ENCODE measurements around the gene DUS1L. TPM values are rescaled to one million over a fixed set of nuclear protein-coding genes. Genes with fewer than 3 reads are reported as not detected.
A peak's percentile ranks its signal among the peaks of the same experiment; 100 is the strongest.

DUS1L gene
- total RNA-seq = 100 to 1,000 TPM; 125 to 196 TPM

DNA sequence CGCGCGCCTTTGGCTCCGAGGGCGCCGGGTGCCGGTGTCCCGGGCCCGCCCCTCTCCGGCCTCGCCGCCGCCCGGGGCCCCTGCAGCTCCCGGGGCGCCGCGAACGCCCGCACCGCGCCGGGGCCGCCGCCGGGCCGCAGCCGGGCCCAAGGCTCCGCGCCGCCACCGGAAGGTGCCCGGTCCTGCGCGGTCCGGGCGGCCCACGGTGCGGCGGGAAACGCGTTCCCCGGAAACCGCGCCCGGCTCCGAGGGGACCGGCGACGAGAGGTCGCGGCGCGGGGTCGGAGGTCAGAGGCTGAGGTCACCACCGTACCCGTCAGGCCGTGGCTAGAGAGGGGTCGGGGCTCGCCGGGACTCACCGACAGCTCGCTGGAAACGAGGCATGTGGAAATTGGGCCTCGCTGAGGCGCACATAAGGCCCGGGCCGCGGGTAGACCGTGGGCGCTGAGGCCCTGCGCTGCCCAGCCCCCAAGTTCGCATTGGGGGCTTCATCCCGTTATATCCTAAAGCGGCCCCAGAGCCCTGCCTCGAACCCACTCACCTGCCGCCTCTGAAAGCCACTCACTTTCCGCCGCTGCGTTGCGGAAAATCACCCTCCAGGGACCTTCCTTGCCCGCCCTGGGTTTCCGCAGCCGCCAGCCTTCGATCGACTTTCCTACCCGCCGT, at the start of gene DUS1L:
Gene DUS1L (minus strand): TSS at position 167 of the 666 bp plus-strand sequence. CDS start 745 bp downstream, outside the sequence.
- H3K4me1 Mint-ChIP-seq (ENCODE audit: low read depth in 2 of 2) = peaks cover 0 to 6% of the 10 kb centered on the region in 2 donors

DNA sequence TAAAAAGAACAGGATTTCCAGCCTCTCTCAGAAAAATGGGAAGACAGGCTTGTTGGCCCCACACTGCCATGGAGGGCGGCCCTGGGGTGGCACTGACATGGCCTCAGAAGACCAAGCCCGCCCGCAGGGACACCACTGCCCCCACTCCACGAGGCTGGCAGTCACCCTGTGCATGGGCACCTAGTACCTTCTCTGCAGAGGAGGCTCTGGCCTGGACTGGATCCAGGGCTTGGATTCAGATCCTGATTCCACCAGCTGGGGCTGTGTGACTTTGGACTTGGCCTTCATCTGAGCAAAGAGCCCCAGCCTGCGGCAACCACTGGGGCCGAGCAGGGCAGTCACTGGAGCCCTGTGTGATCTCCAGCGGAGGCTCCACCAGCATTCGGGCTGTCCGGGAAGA, 49.3 kb upstream of the DUS1L start:
- Mint-ChIP-seq H3K9me3 (no peaks in the 10 kb centered on the region), H3K27me3 (no peaks in the 10 kb centered on the region), H3K36me3 (no peaks in the 10 kb centered on the region), H3K4me1 (ENCODE audit: low read depth in 2 of 2) (no peaks in the 10 kb centered on the region), H3K4me3 (no peak overlapping the region), H3K27ac (no peak overlapping the region)
- DNase-seq (ENCODE audit: low spot score) (peak; percentile 41), ATAC-seq (no peak)

More for the DNA sequence above, at the start of gene DUS1L:
- Mint-ChIP-seq H3K27ac (peak within 1 kb of the TSS; percentile 75 to 89), H3K36me3 (no peaks in the 10 kb centered on the region), H3K27me3 (no peaks in the 10 kb centered on the region), H3K9me3 (no peaks in the 10 kb centered on the region), H3K4me3 (peak within 1 kb of the TSS; percentile 82)
- DNase-seq (ENCODE audit: low spot score) (peak; percentile 81), ATAC-seq (peak; percentile 93 to 94)

GRCh38 chr17:82114447-82114846, 48.8 kb upstream of the DUS1L start:
- Mint-ChIP-seq H3K4me3 (no peak overlapping the region), H3K27ac (no peak overlapping the region), H3K4me1 (ENCODE audit: low read depth in 2 of 2) (no peaks in the 10 kb centered on the region), H3K9me3 (no peaks in the 10 kb centered on the region), H3K27me3 (no peaks in the 10 kb centered on the region), H3K36me3 (no peaks in the 10 kb centered on the region)
- ATAC-seq = no peak
- DNase-seq (ENCODE audit: low spot score) = peak; percentile 12

- Mint-ChIP-seq H3K36me3 (no peaks in the 10 kb centered on the region), H3K27me3 (no peaks in the 10 kb centered on the region), H3K4me3 (no peak overlapping the region), H3K27ac (no peak overlapping the region), H3K9me3 (no peaks in the 10 kb centered on the region), H3K4me1 (ENCODE audit: low read depth in 2 of 2) (no peaks in the 10 kb centered on the region)
- ATAC-seq (no peak), DNase-seq (ENCODE audit: low spot score) (peak; percentile 26)
Observed at GRCh38 chr17:82113941-82114340, 48.3 kb upstream of the DUS1L start.

DNA sequence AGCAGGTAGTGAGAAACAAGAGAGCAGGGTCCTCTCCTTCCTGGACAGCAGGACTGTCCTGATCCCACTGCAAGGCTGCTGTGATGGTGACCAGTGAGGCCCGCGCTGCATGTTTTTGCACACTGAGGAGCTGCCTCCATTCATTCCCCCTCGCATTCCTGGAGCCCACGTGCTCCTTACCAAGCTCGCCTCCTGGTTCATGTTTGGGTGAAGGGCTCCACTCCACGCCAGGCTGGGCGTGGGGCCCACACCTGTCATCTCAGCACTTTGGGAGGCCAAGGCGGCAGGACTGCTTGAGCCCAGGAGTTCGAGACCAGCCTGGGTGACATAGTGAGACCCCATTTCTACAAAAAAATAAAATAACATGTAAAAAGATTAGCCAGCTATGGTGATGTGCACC, 47.8 kb upstream of the DUS1L start:
- Mint-ChIP-seq H3K4me3 (no peak overlapping the region), H3K9me3 (no peaks in the 10 kb centered on the region), H3K36me3 (no peaks in the 10 kb centered on the region), H3K4me1 (ENCODE audit: low read depth in 2 of 2) (no peaks in the 10 kb centered on the region), H3K27me3 (no peaks in the 10 kb centered on the region), H3K27ac (no peak overlapping the region)
- DNase-seq (ENCODE audit: low spot score) (peak; percentile 15), ATAC-seq (no peak)

- H3K4me1 Mint-ChIP-seq (ENCODE audit: low read depth in 2 of 2) = no peaks in the 10 kb centered on the region
- H3K27ac Mint-ChIP-seq = no peak overlapping the region
- ATAC-seq (no peak), DNase-seq (ENCODE audit: low spot score) (peak; percentile 52)
- no peak overlapping the region for H3K4me3 Mint-ChIP-seq
- no peaks in the 10 kb centered on the region for H3K27me3 Mint-ChIP-seq
- no peaks in the 10 kb centered on the region for H3K9me3 Mint-ChIP-seq
- H3K36me3 Mint-ChIP-seq = no peaks in the 10 kb centered on the region
Observed at GRCh38 chr17:82112914-82113311, 47.3 kb upstream of the DUS1L start.

DNA sequence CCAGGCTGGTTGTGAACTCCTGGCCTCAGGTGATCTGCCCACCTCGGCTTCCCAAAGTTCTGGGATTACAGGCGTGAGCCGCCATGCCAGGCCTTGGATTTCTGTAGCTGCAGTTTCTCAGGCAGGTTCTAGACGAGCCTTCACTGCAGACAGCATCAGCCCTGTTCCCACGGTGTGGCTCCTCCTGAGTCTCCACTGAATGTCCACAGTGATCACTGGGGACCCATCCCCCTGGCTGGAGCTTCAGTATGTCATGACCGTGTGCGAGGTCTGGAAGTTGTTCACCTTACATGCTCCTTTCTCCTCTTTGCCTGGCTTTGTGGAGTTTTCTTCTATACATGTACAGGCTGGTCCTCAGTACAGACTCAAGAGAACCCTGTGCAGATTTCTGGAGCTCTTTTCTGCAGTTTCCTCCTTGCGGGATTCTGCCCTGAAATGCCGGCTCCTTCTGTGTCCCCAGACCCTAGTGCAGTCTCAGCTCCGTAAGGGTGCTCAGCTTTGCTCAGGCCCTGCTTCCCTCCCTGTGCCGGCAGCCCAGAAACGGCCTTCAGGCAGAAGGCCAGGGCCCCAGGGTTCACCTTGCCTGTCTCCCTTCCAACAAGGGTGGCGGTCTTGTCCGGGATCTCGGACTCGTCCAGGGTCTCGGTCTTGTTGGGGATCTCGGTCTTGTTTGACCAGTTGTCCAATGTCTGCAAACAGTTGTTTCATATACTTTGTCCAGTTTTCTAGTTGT, 46.7 kb upstream of the DUS1L start:
- DNase-seq (ENCODE audit: low spot score) (peak; percentile 20), ATAC-seq (no peak)
- H3K27ac Mint-ChIP-seq = peak overlapping the region in 1 of 2 donors; percentile 31
- H3K4me1 Mint-ChIP-seq (ENCODE audit: low read depth in 2 of 2) = no peaks in the 10 kb centered on the region
- no peak overlapping the region for H3K4me3 Mint-ChIP-seq
- H3K9me3 Mint-ChIP-seq = no peaks in the 10 kb centered on the region
- no peaks in the 10 kb centered on the region for H3K36me3 Mint-ChIP-seq
- H3K27me3 Mint-ChIP-seq = no peaks in the 10 kb centered on the region

DNA sequence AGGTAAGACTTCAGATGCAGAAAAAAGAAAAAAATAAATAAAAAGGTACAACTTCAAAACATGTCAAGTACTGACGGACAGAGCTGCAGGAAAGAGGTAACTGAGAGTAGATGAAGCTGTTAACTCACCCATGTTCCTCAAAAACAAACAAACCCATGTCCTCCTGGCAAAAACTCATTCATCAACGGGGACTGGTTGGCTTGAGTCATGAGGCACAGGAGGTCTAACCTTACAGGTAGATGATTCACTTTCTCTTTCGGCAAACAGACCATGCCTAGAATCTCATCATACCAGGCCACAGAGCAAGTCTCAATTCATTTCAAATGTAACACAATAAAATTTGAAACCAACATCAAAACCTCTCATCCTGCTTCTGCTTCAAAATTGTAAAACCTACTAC, 44.7 kb upstream of the DUS1L start:
- Mint-ChIP-seq H3K36me3 (no peaks in the 10 kb centered on the region), H3K27ac (no peak overlapping the region), H3K9me3 (no peaks in the 10 kb centered on the region), H3K4me1 (ENCODE audit: low read depth in 2 of 2) (peaks cover 8 to 10% of the 10 kb centered on the region in 2 donors), H3K4me3 (no peak overlapping the region), H3K27me3 (no peaks in the 10 kb centered on the region)
- peak; percentile 12 for DNase-seq (ENCODE audit: low spot score)
- ATAC-seq = no peak

DNA sequence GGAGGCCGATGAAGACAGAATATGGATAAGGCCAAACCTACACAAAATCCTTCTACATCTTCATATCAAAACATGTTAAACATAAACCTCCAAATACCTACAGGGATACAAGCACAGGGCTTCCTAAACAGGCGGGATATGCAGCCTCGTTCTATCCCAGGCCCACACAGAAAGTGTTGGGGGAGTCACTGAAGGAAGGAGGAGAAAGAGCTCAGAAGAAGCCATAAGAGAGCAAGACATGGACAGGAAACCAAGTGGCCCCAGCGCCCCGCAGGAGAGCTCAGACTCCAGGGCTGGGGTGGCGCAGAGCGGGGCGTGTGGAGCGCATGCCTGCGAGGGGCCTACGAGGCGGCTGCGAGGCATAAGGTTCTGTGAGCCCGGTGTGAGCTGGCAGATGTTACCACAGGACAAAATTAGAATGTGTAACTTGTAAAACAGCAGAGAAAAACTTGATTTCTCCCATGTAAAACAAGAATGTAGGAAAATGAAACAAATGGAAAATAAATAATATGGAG, 43.4 kb upstream of the DUS1L start:
- ATAC-seq (no peak), DNase-seq (ENCODE audit: low spot score) (peak; percentile 25)
- no peak overlapping the region for H3K27ac Mint-ChIP-seq
- no peak overlapping the region for H3K4me3 Mint-ChIP-seq
- H3K36me3 Mint-ChIP-seq = no peaks in the 10 kb centered on the region
- no peaks in the 10 kb centered on the region for H3K9me3 Mint-ChIP-seq
- H3K4me1 Mint-ChIP-seq (ENCODE audit: low read depth in 2 of 2) = peaks cover 8 to 10% of the 10 kb centered on the region in 2 donors
- no peaks in the 10 kb centered on the region for H3K27me3 Mint-ChIP-seq

DNA sequence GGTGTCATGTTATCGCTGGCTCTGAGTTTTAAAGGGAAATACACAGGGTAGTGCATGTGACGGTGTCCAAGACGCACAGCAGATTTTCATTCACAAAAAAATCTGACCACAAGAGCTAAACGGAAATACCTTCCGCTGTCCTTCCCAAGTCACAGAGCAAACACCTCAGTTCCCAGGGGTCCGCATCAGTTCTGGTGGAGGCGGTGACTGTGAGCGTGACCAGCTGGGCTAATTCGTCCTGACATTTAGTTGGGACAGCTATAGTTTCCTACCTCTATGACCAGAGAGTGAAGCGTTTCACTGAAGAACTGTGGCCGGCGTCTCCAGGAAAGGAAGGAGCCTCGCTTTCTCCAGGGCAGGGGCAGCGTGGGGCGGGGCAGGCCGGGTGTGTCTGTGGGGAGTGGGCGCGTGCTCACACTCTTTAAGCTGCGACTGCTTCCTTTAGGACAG, 42.9 kb upstream of the DUS1L start:
- Mint-ChIP-seq H3K9me3 (no peaks in the 10 kb centered on the region), H3K27ac (no peak overlapping the region), H3K27me3 (no peaks in the 10 kb centered on the region), H3K4me3 (no peak overlapping the region), H3K4me1 (ENCODE audit: low read depth in 2 of 2) (peaks cover 8 to 10% of the 10 kb centered on the region in 2 donors), H3K36me3 (no peaks in the 10 kb centered on the region)
- DNase-seq (ENCODE audit: low spot score) (peak; percentile 44), ATAC-seq (no peak)

- H3K27ac Mint-ChIP-seq = no peak overlapping the region
- no peaks in the 10 kb centered on the region for H3K9me3 Mint-ChIP-seq
- no peak for ATAC-seq
- DNase-seq (ENCODE audit: low spot score) = peak; percentile 57
- H3K4me1 Mint-ChIP-seq (ENCODE audit: low read depth in 2 of 2) = peaks cover 8 to 10% of the 10 kb centered on the region in 2 donors
- no peaks in the 10 kb centered on the region for H3K27me3 Mint-ChIP-seq
- no peak overlapping the region for H3K4me3 Mint-ChIP-seq
- H3K36me3 Mint-ChIP-seq = no peaks in the 10 kb centered on the region
Observed at GRCh38 chr17:82108038-82108437, 42.4 kb upstream of the DUS1L start.

DNA sequence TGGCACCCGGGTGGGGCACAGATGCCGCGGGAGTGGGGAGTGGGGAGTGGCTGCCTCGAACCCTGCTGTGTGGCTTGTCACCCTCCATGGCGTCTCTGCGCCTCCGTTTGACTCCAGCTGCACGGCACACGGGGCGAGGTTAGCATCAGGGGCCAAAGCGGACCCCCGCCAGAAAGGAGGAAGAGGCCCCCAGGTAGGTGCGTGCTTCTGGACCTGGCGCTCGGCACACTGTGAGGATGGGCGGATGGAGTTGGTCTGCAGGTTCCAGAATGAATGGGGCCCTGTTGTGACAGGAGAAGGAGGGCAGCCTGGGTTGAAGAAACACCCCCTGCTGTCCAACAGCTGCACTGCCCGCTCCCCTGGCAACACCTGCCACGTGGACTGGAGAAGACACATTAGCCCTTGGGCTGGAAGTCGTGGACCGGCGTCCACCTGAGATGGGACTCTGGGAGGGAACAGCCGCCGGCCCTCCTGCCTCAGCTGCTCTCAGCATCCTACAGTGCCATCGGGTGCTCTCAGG, 41.8 kb upstream of the DUS1L start:
- Mint-ChIP-seq H3K36me3 (no peaks in the 10 kb centered on the region), H3K27ac (peak overlapping the region in 1 of 2 donors; percentile 95), H3K4me1 (ENCODE audit: low read depth in 2 of 2) (peaks cover 8 to 10% of the 10 kb centered on the region in 2 donors), H3K27me3 (no peaks in the 10 kb centered on the region), H3K9me3 (no peaks in the 10 kb centered on the region), H3K4me3 (no peak overlapping the region)
- no peak for ATAC-seq
- peak; percentile 29 for DNase-seq (ENCODE audit: low spot score)

DNA sequence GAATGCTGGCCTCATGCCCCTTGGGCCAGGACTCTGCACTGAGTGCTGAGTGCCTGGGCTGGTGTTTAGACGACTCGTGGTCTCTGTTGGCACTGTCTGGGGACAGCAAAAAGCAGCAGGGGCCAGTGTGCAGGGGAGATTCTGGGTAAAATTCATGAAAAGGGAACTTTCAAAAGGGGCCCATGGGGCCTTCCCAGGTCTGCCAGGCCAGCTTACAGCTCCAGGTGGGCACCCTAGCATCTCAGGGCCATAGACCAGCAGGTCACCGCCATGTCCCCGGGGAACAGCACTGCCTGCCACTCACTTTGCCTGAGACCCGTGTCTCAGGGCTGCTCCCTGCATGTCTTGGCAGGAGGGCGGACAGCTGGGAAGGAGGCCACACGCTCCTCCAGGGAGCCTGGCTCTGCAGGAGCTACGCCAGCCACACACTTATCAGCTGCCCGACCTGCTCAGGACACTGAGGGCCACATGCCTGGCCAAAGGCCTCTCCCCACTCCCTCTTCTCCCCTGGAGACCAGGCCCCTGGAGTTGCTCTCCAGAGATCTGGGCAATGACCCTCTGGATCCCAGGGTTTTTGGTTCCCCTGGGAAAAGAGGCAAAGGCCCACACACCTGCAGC, 41.2 kb upstream of the DUS1L start:
- Mint-ChIP-seq H3K27me3 (no peaks in the 10 kb centered on the region), H3K27ac (peak overlapping the region; percentile 95 to 96), H3K9me3 (no peaks in the 10 kb centered on the region), H3K36me3 (no peaks in the 10 kb centered on the region), H3K4me1 (ENCODE audit: low read depth in 2 of 2) (peaks cover 8 to 10% of the 10 kb centered on the region in 2 donors), H3K4me3 (peak overlapping the region; percentile 90)
- peak; percentile 50 for DNase-seq (ENCODE audit: low spot score)
- ATAC-seq = no peak
